HepG2 (cell line): ENCODE results near the gene SLC38A3. TPM values are rescaled to one million over a fixed set of nuclear protein-coding genes. Genes with fewer than 3 reads are reported as not detected.

Experiments
- ATAC-seq: fragments of 200-7000 bp; cut with Tn5 transposase; 3 replicates; pipeline ENCODE4 v1.9.1; 2020; ENCODE audit warnings: mild to moderate bottlenecking, moderate library complexity
- BruUV-seq: library from RNA; stranded (reverse); fragments of 400-500 nt; replicated peaks from 2 replicates; lab custom pipeline; 2021; lab: Mats Ljungman, UMichigan
- CTCF ChIA-PET: fragments of 300-600 bp; formaldehyde crosslinking; extraction: SDS; loops from one replicate; lab custom pipeline; 2021; ENCODE audit warnings: low total read pairs, inconsistent platforms, low intra/inter-chr PET ratio; lab: Yijun Ruan, JAX
- POLR2A ChIA-PET: fragments of 350-600 bp; sonication (Branson Sonifier 250); formaldehyde crosslinking; loops from one replicate; lab custom pipeline; 2020; ENCODE audit warnings: antibody characterized with exemption, inconsistent platforms; lab: Yijun Ruan, JAX
- DNase-seq: peaks from one replicate; pipeline ENCODE4 v3.0.0-alpha.2; 2015; ENCODE audit warnings: low spot score
- FAIRE-seq: peaks from 3 replicates; lab custom pipeline; 2011; peaks lifted over from hg19 to GRCh38; lab: Jason Lieb, UNC
- H2AFZ ChIP-seq: one replicate; pipeline ENCODE4 v1.6.1; 2011; ENCODE audit warnings: low read length, inconsistent platforms
- H3K27ac ChIP-seq: fragments of 300-600 bp; 3 replicates; pipeline ENCODE4 v1.8.0; 2011; ENCODE audit warnings: mixed run types, mild to moderate bottlenecking, mixed read lengths, low read length, inconsistent platforms; ENCODE audit not compliant: insufficient read depth; ENCODE audit errors: extremely low read length
- H3K27me3 ChIP-seq, 2 experiments: fragments of 200-600 bp in 1 of 2; 2 replicates in 1 of 2; 3 replicates in 1 of 2; pipeline versions ENCODE4 v1.6.0 to v1.8.0; 2011; ENCODE audit warnings: low read length in 2 of 2, mild to moderate bottlenecking in 2 of 2, moderate library complexity in 2 of 2, inconsistent platforms in 1 of 2; ENCODE audit not compliant: insufficient read depth in 2 of 2, control insufficient read depth in 1 of 2
- H3K36me3 ChIP-seq, 2 experiments: fragments of 200-600 bp in 1 of 2; replicated peaks in 1 of 2; 2 replicates in 1 of 2; 3 replicates in 1 of 2; pipeline versions ENCODE4 v1.5.1 to v1.8.0; 2011; ENCODE audit warnings: low read length in 2 of 2, inconsistent platforms in 1 of 2; ENCODE audit not compliant: insufficient read depth in 2 of 2, control insufficient read depth in 1 of 2
- H3K4me1 ChIP-seq: 2 replicates; pipeline ENCODE4 v1.5.1; 2012; ENCODE audit warnings: low read length, inconsistent platforms; ENCODE audit not compliant: insufficient read depth
- H3K4me2 ChIP-seq: 2 replicates; pipeline ENCODE4 v1.6.0; 2011; ENCODE audit warnings: low read depth, low read length, inconsistent platforms
- H3K4me3 ChIP-seq, 3 experiments: fragments of 200-600 bp in 1 of 3; sonication (generic), shearing (Covaris generic) in 1 of 3; replicated peaks in 1 of 3; 2 replicates each; pipeline ENCODE4 v1.5.1; 2011 to 2016; ENCODE audit warnings: low read length in 3 of 3, inconsistent platforms in 2 of 3, low read depth in 2 of 3, mild to moderate bottlenecking in 2 of 3, control low read depth in 1 of 3, mixed read lengths in 1 of 3; ENCODE audit not compliant: insufficient read depth in 1 of 3
- H3K79me2 ChIP-seq: one replicate; pipeline ENCODE4 v1.6.1; 2011; ENCODE audit warnings: low read length, inconsistent platforms; ENCODE audit not compliant: insufficient read depth
- H3K9ac ChIP-seq: 2 replicates; pipeline ENCODE4 v1.6.0; 2011; ENCODE audit warnings: mild to moderate bottlenecking, low read depth, low read length, inconsistent platforms; ENCODE audit not compliant: insufficient read depth
- H3K9me3 ChIP-seq: 2 replicates; pipeline ENCODE4 v1.5.1; 2012; ENCODE audit warnings: mild to moderate bottlenecking, low read length
- H4K20me1 ChIP-seq: 2 replicates; pipeline ENCODE4 v1.6.0; 2011; ENCODE audit warnings: inconsistent platforms, mild to moderate bottlenecking, low read length, moderate library complexity; ENCODE audit not compliant: insufficient read depth
- DNMT1 ChIP-seq: sonication (generic); formaldehyde crosslinking; IDR thresholded peaks from 2 replicates; pipeline ENCODE4 v1.5.1; 2020; ENCODE audit warnings: mild to moderate bottlenecking, missing genetic modification reagents
- DNMT3B ChIP-seq: conservative IDR thresholded peaks from 2 replicates; pipeline ENCODE4 v1.6.1; 2016; ENCODE audit warnings: missing biosample characterization, control low read depth
- EEA1 ChIP-seq: sonication (generic); formaldehyde crosslinking; IDR thresholded peaks from 2 replicates; pipeline ENCODE4 v1.5.1; 2020; ENCODE audit warnings: mild to moderate bottlenecking, missing genetic modification reagents, borderline replicate concordance
- PRDM4 ChIP-seq: sonication (generic); formaldehyde crosslinking; IDR thresholded peaks from 2 replicates; pipeline ENCODE4 v1.9.0; 2021; ENCODE audit warnings: missing genetic modification reagents, borderline replicate concordance
- SNAPC2 ChIP-seq: sonication (generic); formaldehyde crosslinking; IDR thresholded peaks from 2 replicates; pipeline ENCODE4 v1.8.1; 2022; ENCODE audit warnings: mild to moderate bottlenecking, missing genetic modification reagents
- ZNF317 ChIP-seq: sonication (generic); formaldehyde crosslinking; IDR thresholded peaks from 2 replicates; pipeline ENCODE4 v1.5.0; 2020; ENCODE audit warnings: mild to moderate bottlenecking, missing genetic modification reagents
- ZNF484 ChIP-seq: sonication (generic); formaldehyde crosslinking; IDR thresholded peaks from 2 replicates; pipeline ENCODE4 v1.5.1; 2020; ENCODE audit warnings: mild to moderate bottlenecking, low read depth, missing genetic modification reagents, borderline replicate concordance
- ZNF530 ChIP-seq: sonication (generic); formaldehyde crosslinking; IDR thresholded peaks from 2 replicates; pipeline ENCODE4 v1.5.0; 2020; ENCODE audit warnings: low read depth, mild to moderate bottlenecking, missing genetic modification reagents
- ZNF770 ChIP-seq: sonication (generic); formaldehyde crosslinking; IDR thresholded peaks from 2 replicates; pipeline ENCODE4 v1.5.0; 2020; ENCODE audit warnings: mild to moderate bottlenecking, missing genetic modification reagents
- ZNF773 ChIP-seq: sonication (generic); formaldehyde crosslinking; IDR thresholded peaks from 2 replicates; pipeline ENCODE4 v1.4.0; 2020; ENCODE audit warnings: missing genetic modification reagents, borderline replicate concordance
- ZNF83 ChIP-seq: sonication (generic); formaldehyde crosslinking; IDR thresholded peaks from 2 replicates; pipeline ENCODE4 v1.4.0; 2020; ENCODE audit warnings: missing genetic modification reagents, mild to moderate bottlenecking, borderline replicate concordance
- ZSCAN30 ChIP-seq: sonication (generic); formaldehyde crosslinking; IDR thresholded peaks from 2 replicates; pipeline ENCODE4 v1.5.0; 2020; ENCODE audit warnings: mild to moderate bottlenecking, missing genetic modification reagents
- WGBS: methylation state at CpG from one replicate; pipeline ENCODE4 v1.1.6; 2017; ENCODE audit warnings: low lambda C conversion rate; 5-methylcytosine and 5-hydroxymethylcytosine counted together
- in situ Hi-C: cut with HindIII; loops from 2 replicates; pipeline ENCODE4 v1.10.0; 2017; ENCODE audit warnings: low pct_unique_long_range_greater_than_20kb; ENCODE audit not compliant: extremely low pct_ligation_motif_present
- intact Hi-C: fragments of 100-400 bp; cut with micrococcal nuclease; formaldehyde crosslinking; loops from one replicate; pipeline ENCODE4 v1.10.0; 2022; ENCODE audit not compliant: unreplicated experiment
- polyA plus RNA-seq, 8 experiments: library from polyadenylated mRNA; depleted of rRNA in 3 of 8; stranded (reverse) in 7 of 8; unstranded in 1 of 8; fragments of >200 nt; fragmentation: Illumina TruSeq in 4 of 8; extraction: Trizol in 4 of 8; gene quantifications; 2 replicates each; pipeline versions ENCODE4 v1.2.1 to v1.2.3, GENCODE V29; 2011 to 2016; ENCODE audit warnings: low read depth in 4 of 8, missing spikeins in 1 of 8, mixed read lengths in 1 of 8; ENCODE audit not compliant: insufficient read depth in 1 of 8
- total RNA-seq, 5 experiments: library from RNA; depleted of rRNA; stranded (reverse); fragments of >200 nt; fragmentation: Illumina TruSeq; extraction: Trizol; gene quantifications; 2 replicates each; pipeline ENCODE4 v1.2.3, GENCODE V29; 2016; ENCODE audit warnings: low read depth in 1 of 5
- TF ChIP-seq, protein P1 (sequence below): sonication (generic); formaldehyde crosslinking; IDR thresholded peaks from 2 replicates; pipeline ENCODE4 v1.9.0; 2021; ENCODE audit warnings: missing genetic modification reagents, mild to moderate bottlenecking, borderline replicate concordance

Gene SLC38A3
- total and polyA plus RNA-seq, 2 of the 13 experiments (the other 11 are each of a cell fraction or from before 2014, with no cell fraction given), result 29.8 to 164 TPM

DNA sequence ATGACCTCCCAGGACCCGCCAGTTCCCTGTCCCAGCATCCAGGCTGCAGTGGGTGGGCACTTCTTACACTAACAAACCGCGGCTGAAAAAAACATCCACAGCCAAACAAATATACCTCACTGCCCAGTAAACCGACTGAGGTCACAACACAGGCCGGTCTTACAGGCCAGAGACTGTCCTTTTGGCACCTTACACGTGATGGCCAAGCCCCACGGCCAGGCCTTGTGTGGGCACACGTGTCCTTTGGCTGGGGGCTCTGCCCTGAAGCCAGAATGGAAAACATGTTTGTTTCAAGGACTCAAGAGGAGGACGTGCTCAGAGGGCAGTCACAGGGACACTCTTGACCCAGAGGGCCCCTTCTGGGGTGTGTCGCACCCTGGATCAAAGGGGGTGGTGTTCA, 9.8 kb downstream of the SLC38A3 start:
- in situ Hi-C loops (no loop called here), intact Hi-C loops (no loop called here)
- WGBS, result 88% methylated on average over 8 of the region's 10 CpGs
- H3K4me2 ChIP-seq, result no peak overlapping the region
- H3K4me1 ChIP-seq, result peaks cover 49% of the 10 kb centered on the region
- H3K27me3 ChIP-seq, result no peaks in the 10 kb centered on the region
- H3K9ac ChIP-seq, result no peak overlapping the region
- FAIRE-seq, result no peak
- no peaks in the 10 kb centered on the region for H3K9me3 ChIP-seq
- no peak overlapping the region for H3K4me3 ChIP-seq
- no peak for DNase-seq
- H4K20me1 ChIP-seq, result no peaks in the 10 kb centered on the region; the same call in 1 of the 2 replicates
- POLR2A ChIA-PET, result interaction anchor here (9.1 to 16.5 kb wide), 2 partner anchors 9 to 20 kb away, joined by 312 to 625 read pairs; partner anchors contain the start of gene SLC38A3
- no peak for TF ChIP-seq ZNF530
- TF ChIP-seq, all 625 proteins: peak for 0
- no peak for ATAC-seq
- H3K79me2 ChIP-seq, result peaks cover 18% of the 10 kb centered on the region
- no peak overlapping the region for H3K27ac ChIP-seq
- no TSS peak for BruUV-seq
- peaks cover 21 to 60% of the 10 kb centered on the region in 2 experiments for H3K36me3 ChIP-seq
- CTCF ChIA-PET, result no interaction called here
- no peak overlapping the region for H2AFZ ChIP-seq

GRCh38 chr3:50215529-50215928, 10.5 kb downstream of the SLC38A3 start:
- ChIA-PET CTCF (no interaction called here), POLR2A (interaction anchor here (9.1 to 16.5 kb wide), 2 partner anchors 10 to 20 kb away, joined by 312 to 625 read pairs; partner anchors contain the start of gene SLC38A3)
- H3K79me2 ChIP-seq, result peaks cover 13% of the 10 kb centered on the region
- intact Hi-C loops (no loop called here), in situ Hi-C loops (no loop called here)
- 100% methylated on average over 7 of the region's 9 CpGs for WGBS
- no peak overlapping the region for H3K4me3 ChIP-seq
- no peak overlapping the region for H2AFZ ChIP-seq
- peaks cover 49% of the 10 kb centered on the region for H3K4me1 ChIP-seq
- H3K9ac ChIP-seq, result no peak overlapping the region
- no peak overlapping the region for H3K4me2 ChIP-seq
- no peaks in the 10 kb centered on the region; the same call in 1 of the 2 replicates for H4K20me1 ChIP-seq
- no TSS peak for BruUV-seq
- DNase-seq (no peak), FAIRE-seq (no peak), ATAC-seq (no peak)
- peaks cover 22 to 65% of the 10 kb centered on the region in 2 experiments for H3K36me3 ChIP-seq
- H3K9me3 ChIP-seq, result no peaks in the 10 kb centered on the region
- H3K27ac ChIP-seq, result no peak overlapping the region
- no peaks in the 10 kb centered on the region for H3K27me3 ChIP-seq
- no peak for TF ChIP-seq PRDM4 (CRISPR knock-in tag)
- TF ChIP-seq EEA1 (CRISPR knock-in tag), result no peak
- no peak for TF ChIP-seq SNAPC2 (CRISPR knock-in tag)
- no peak for TF ChIP-seq ZNF773
- TF ChIP-seq ZSCAN30 (CRISPR knock-in tag), result no peak
- TF ChIP-seq ZNF484 (CRISPR knock-in tag), result no peak
- TF ChIP-seq, protein P1, sequence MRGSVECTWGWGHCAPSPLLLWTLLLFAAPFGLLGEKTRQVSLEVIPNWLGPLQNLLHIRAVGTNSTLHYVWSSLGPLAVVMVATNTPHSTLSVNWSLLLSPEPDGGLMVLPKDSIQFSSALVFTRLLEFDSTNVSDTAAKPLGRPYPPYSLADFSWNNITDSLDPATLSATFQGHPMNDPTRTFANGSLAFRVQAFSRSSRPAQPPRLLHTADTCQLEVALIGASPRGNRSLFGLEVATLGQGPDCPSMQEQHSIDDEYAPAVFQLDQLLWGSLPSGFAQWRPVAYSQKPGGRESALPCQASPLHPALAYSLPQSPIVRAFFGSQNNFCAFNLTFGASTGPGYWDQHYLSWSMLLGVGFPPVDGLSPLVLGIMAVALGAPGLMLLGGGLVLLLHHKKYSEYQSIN (CRISPR knock-in tag), result no peak
- TF ChIP-seq ZNF317 (CRISPR knock-in tag), result no peak
- TF ChIP-seq ZNF770, result no peak
- TF ChIP-seq DNMT3B (CRISPR knock-in tag), result no peak
- TF ChIP-seq DNMT1, result no peak
- no peak for TF ChIP-seq ZNF83 (CRISPR knock-in tag)
